T-cell (primary cell): Measurements from ENCODE around the gene ZNF500. TPM values are rescaled to one million over a fixed set of nuclear protein-coding genes. Genes with fewer than 3 reads are reported as not detected.
A peak's percentile ranks its signal among the peaks of the same experiment; 100 is the strongest.

Experiments
- ATAC-seq, 4 experiments: fragments of 200-7000 bp in 3 of 4; fragments of 150-1000 bp in 1 of 4; cut with Tn5 transposase; replicated peaks in 1 of 4; 1 replicate in 3 of 4; 2 replicates in 1 of 4; pipeline ENCODE4 v1.10.0; 2021; ENCODE audit warnings: moderate library complexity in 3 of 4, mild to moderate bottlenecking in 2 of 4, moderate number of reproducible peaks in 1 of 4
- CTCF ChIA-PET, 2 donors: fragments of 300-600 bp; sonication (Branson Sonifier 250); formaldehyde crosslinking; loops; one replicate each; lab custom pipeline; 2022; ENCODE audit warnings: antibody characterized with exemption in 2 of 2; lab: Charles Lee
- POLR2A ChIA-PET, 2 donors: fragments of 300-600 bp; sonication (Branson Sonifier 250); formaldehyde crosslinking; loops; one replicate each; lab custom pipeline; 2022; ENCODE audit warnings: antibody characterized with exemption in 2 of 2; lab: Charles Lee
- DNase-seq, 35 experiments: peaks; one replicate each; pipeline versions ENCODE4 v3.0.0 to v3.0.0-alpha.2; 2013 to 2023
- H3K27ac ChIP-seq: one replicate; pipeline ENCODE4 v1.5.1; 2013; ENCODE audit warnings: low read length
- H3K27me3 ChIP-seq, 2 experiments: replicated peaks in 1 of 2; 1 replicate in 1 of 2; 2 replicates in 1 of 2; pipeline versions ENCODE4 v1.6.1 to v1.7.0; 2013; ENCODE audit warnings: low read length in 1 of 2, mixed read lengths in 1 of 2; ENCODE audit not compliant: control insufficient read depth in 2 of 2, insufficient read depth in 2 of 2; ENCODE audit errors: extremely low read depth in 1 of 2
- H3K36me3 ChIP-seq, 2 donors: 1 replicate in 1 of 2; 2 replicates in 1 of 2; pipeline versions ENCODE4 v1.6.1 to v1.7.0; 2013; ENCODE audit warnings: low read length in 1 of 2; ENCODE audit not compliant: control insufficient read depth in 2 of 2, insufficient read depth in 1 of 2; ENCODE audit errors: extremely low read depth in 1 of 2
- H3K4me1 ChIP-seq, 2 experiments: 1 replicate in 1 of 2; 2 replicates in 1 of 2; pipeline versions ENCODE4 v1.6.1 to v1.7.0; 2013; ENCODE audit warnings: low read length in 2 of 2, mixed read lengths in 1 of 2; ENCODE audit not compliant: insufficient read depth in 2 of 2, control insufficient read depth in 1 of 2; ENCODE audit errors: extremely low read depth in 1 of 2
- H3K4me3 ChIP-seq, 2 donors: 1 replicate in 1 of 2; 2 replicates in 1 of 2; pipeline versions ENCODE4 v1.5.1 to v1.7.0; 2013; ENCODE audit warnings: mild to moderate bottlenecking in 2 of 2, low read length in 1 of 2, moderate library complexity in 1 of 2; ENCODE audit not compliant: control insufficient read depth in 1 of 2; ENCODE audit errors: extremely low read depth in 1 of 2
- H3K9me3 ChIP-seq: 2 replicates; pipeline ENCODE4 v1.7.0; 2013
- H3K27ac Mint-ChIP-seq, 2 donors: one replicate each; pipeline ENCODE4 v1.8.0; 2020 to 2021; ENCODE audit warnings: mild to moderate bottlenecking in 2 of 2, mixed read lengths in 2 of 2
- H3K27me3 Mint-ChIP-seq, 2 donors: one replicate each; pipeline ENCODE4 v1.8.0; 2021 to 2022; ENCODE audit warnings: mixed read lengths in 2 of 2
- H3K36me3 Mint-ChIP-seq: one replicate; pipeline ENCODE4 v1.8.0; 2021; ENCODE audit warnings: mixed read lengths
- H3K4me1 Mint-ChIP-seq, 3 donors: one replicate each; pipeline ENCODE4 v1.8.0; 2020 to 2022; ENCODE audit warnings: mixed read lengths in 3 of 3, mild to moderate bottlenecking in 1 of 3
- H3K4me3 Mint-ChIP-seq, 3 donors: one replicate each; pipeline ENCODE4 v1.8.0; 2020 to 2022; ENCODE audit warnings: mild to moderate bottlenecking in 3 of 3, mixed read lengths in 3 of 3, moderate library complexity in 3 of 3
- H3K9me3 Mint-ChIP-seq, 3 donors: one replicate each; pipeline ENCODE4 v1.8.0; 2020 to 2022; ENCODE audit warnings: mixed read lengths in 3 of 3
- WGBS: methylation state at CpG from one replicate; pipeline ENCODE4 v1.1.5; 2013; ENCODE audit warnings: missing lambda C conversion rate; ENCODE audit not compliant: insufficient coverage; 5-methylcytosine and 5-hydroxymethylcytosine counted together
- total RNA-seq, 35 experiments: library from RNA in 6 of 35; stranded (reverse) in 6 of 35; fragments of 120-200 nt in 1 of 35; gene quantifications; one replicate each; pipeline versions ENCODE4 v1.2.1 to v1.2.4 and lab custom pipeline; 2013 to 2026

Gene ZNF500
- total RNA-seq, 5 donors from 2014 or later (not counting 1 experiment from before 2014, with no cell fraction given): 19.7 to 36.6 (median 32.4) TPM

- CTCF ChIA-PET: no interaction called here
- 81% methylated on average over 6 of the region's 10 CpGs for WGBS
- DNase-seq (no peak), ATAC-seq (no peak)
- no peaks in the 10 kb centered on the region for H3K36me3 Mint-ChIP-seq
- Histone ChIP-seq H3K4me1 (no peaks in the 10 kb centered on the region), H3K9me3 (no peaks in the 10 kb centered on the region), H3K4me3 (no peak overlapping the region), H3K27me3 (peaks cover 0 to 6% of the 10 kb centered on the region in 2 experiments), H3K36me3 (no peaks in the 10 kb centered on the region), H3K27ac (no peak overlapping the region)
- no peaks in the 10 kb centered on the region for H3K4me1 Mint-ChIP-seq
- H3K9me3 Mint-ChIP-seq: no peaks in the 10 kb centered on the region
- H3K4me3 Mint-ChIP-seq: no peak overlapping the region
- POLR2A ChIA-PET: no interaction called here
- H3K27me3 Mint-ChIP-seq: no peaks in the 10 kb centered on the region
- no peak overlapping the region for H3K27ac Mint-ChIP-seq
Observed at GRCh38 chr16:4790261-4790660, 23.3 kb upstream of the ZNF500 start.

GRCh38 chr16:4788910-4789309, 21.9 kb upstream of the ZNF500 start:
- no peak overlapping the region for H3K27ac ChIP-seq
- 100% methylated on average over 1 of the region's 7 CpGs for WGBS
- H3K9me3 ChIP-seq: no peaks in the 10 kb centered on the region
- H3K4me3 ChIP-seq: no peak overlapping the region
- peaks cover 0 to 7% of the 10 kb centered on the region in 2 experiments for H3K27me3 ChIP-seq
- ChIA-PET CTCF (interaction anchor here in 1 of 2 donors (0.6 kb wide), 1 partner anchor 302 kb away, joined by 4 read pairs; no protein-coding TSS in a partner anchor), POLR2A (interaction anchor here in 1 of 2 donors (0.7 kb wide), 1 partner anchor 78 kb away, joined by 3 read pairs; no protein-coding TSS in a partner anchor)
- no peak overlapping the region for H3K4me3 Mint-ChIP-seq
- H3K27me3 Mint-ChIP-seq: peaks cover 0 to 2% of the 10 kb centered on the region in 2 donors
- no peaks in the 10 kb centered on the region for H3K36me3 ChIP-seq
- no peak for DNase-seq
- H3K27ac Mint-ChIP-seq: no peak overlapping the region
- H3K9me3 Mint-ChIP-seq: no peaks in the 10 kb centered on the region
- ATAC-seq: peak in 1 of 4 experiments; percentile 42
- H3K4me1 Mint-ChIP-seq: no peaks in the 10 kb centered on the region
- no peaks in the 10 kb centered on the region for H3K4me1 ChIP-seq
- H3K36me3 Mint-ChIP-seq: no peaks in the 10 kb centered on the region

GRCh38 chr16:4788489-4788889, 21.5 kb upstream of the ZNF500 start:
- ChIA-PET POLR2A (interaction anchor here in 1 of 2 donors (0.7 kb wide), 1 partner anchor 78 kb away, joined by 3 read pairs; no protein-coding TSS in a partner anchor), CTCF (no interaction called here)
- no peaks in the 10 kb centered on the region for H3K36me3 ChIP-seq
- no peak overlapping the region for H3K27ac ChIP-seq
- peaks cover 0 to 9% of the 10 kb centered on the region in 2 experiments for H3K27me3 ChIP-seq
- peaks cover 0 to 2% of the 10 kb centered on the region in 2 donors for H3K27me3 Mint-ChIP-seq
- ATAC-seq: no peak
- no peaks in the 10 kb centered on the region for H3K36me3 Mint-ChIP-seq
- H3K9me3 ChIP-seq: no peaks in the 10 kb centered on the region
- DNase-seq: no peak
- H3K27ac Mint-ChIP-seq: no peak overlapping the region
- H3K4me3 Mint-ChIP-seq: no peak overlapping the region
- H3K9me3 Mint-ChIP-seq: no peaks in the 10 kb centered on the region
- no peaks in the 10 kb centered on the region for H3K4me1 Mint-ChIP-seq
- no peaks in the 10 kb centered on the region for H3K4me1 ChIP-seq
- WGBS: 64% methylated on average over 2 of the region's 9 CpGs
- no peak overlapping the region for H3K4me3 ChIP-seq

- ATAC-seq: no peak
- CTCF ChIA-PET: no interaction called here
- POLR2A ChIA-PET: no interaction called here
Observed at GRCh38 chr16:4787627-4788482, 20.9 kb upstream of the ZNF500 start, which contains the start of gene SEPTIN12. SEPTIN12 (minus strand) TSS chr16:4788345; CDS start chr16:4787645, 700 bp downstream.

GRCh38 chr16:4787068-4787467, 20.1 kb upstream of the ZNF500 start:
- ATAC-seq (no peak), DNase-seq (no peak)
- no peak overlapping the region for H3K4me3 Mint-ChIP-seq
- no peaks in the 10 kb centered on the region for H3K9me3 Mint-ChIP-seq
- H3K36me3 Mint-ChIP-seq: no peaks in the 10 kb centered on the region
- H3K4me1 Mint-ChIP-seq: no peaks in the 10 kb centered on the region
- CTCF ChIA-PET: no interaction called here
- POLR2A ChIA-PET: no interaction called here
- Histone ChIP-seq H3K27me3 (peaks cover 0 to 9% of the 10 kb centered on the region in 2 experiments), H3K4me3 (no peak overlapping the region), H3K27ac (no peak overlapping the region), H3K4me1 (no peaks in the 10 kb centered on the region), H3K36me3 (no peaks in the 10 kb centered on the region), H3K9me3 (no peaks in the 10 kb centered on the region)
- H3K27me3 Mint-ChIP-seq: peaks cover 0 to 2% of the 10 kb centered on the region in 2 donors
- WGBS: 84% methylated on average over 2 of the region's 8 CpGs
- no peak overlapping the region for H3K27ac Mint-ChIP-seq

More at GRCh38 chr16:4787627-4788482, 20.9 kb upstream of the ZNF500 start, which contains the start of gene SEPTIN12:
- H3K36me3 Mint-ChIP-seq: no peaks in the 10 kb centered on the region
- H3K4me3 Mint-ChIP-seq: no peak within 1 kb of the TSS
- H3K27me3 ChIP-seq: peaks cover 0 to 9% of the 10 kb centered on the region in 2 experiments
- no peaks in the 10 kb centered on the region for H3K4me1 Mint-ChIP-seq
- H3K27ac Mint-ChIP-seq: peak within 1 kb of the TSS in 1 of 2 donors; percentile 8
- H3K4me1 ChIP-seq: no peaks in the 10 kb centered on the region
- no peak within 1 kb of the TSS for H3K27ac ChIP-seq
- no peaks in the 10 kb centered on the region for H3K9me3 ChIP-seq
- WGBS: 84% methylated on average over 8 of the region's 14 CpGs
- no peak within 1 kb of the TSS for H3K4me3 ChIP-seq
- peaks cover 0 to 2% of the 10 kb centered on the region in 2 donors for H3K27me3 Mint-ChIP-seq
- no peaks in the 10 kb centered on the region for H3K36me3 ChIP-seq
- DNase-seq: no peak
- no peaks in the 10 kb centered on the region for H3K9me3 Mint-ChIP-seq

GRCh38 chr16:4785758-4786433, 18.9 kb upstream of the ZNF500 start:
- H3K9me3 ChIP-seq: no peaks in the 10 kb centered on the region
- H3K4me1 ChIP-seq: no peaks in the 10 kb centered on the region
- H3K27ac ChIP-seq: no peak overlapping the region
- H3K4me3 ChIP-seq: no peak overlapping the region
- peaks cover 0 to 9% of the 10 kb centered on the region in 2 experiments for H3K27me3 ChIP-seq
- Mint-ChIP-seq H3K4me3 (no peak overlapping the region), H3K4me1 (no peaks in the 10 kb centered on the region), H3K9me3 (no peaks in the 10 kb centered on the region), H3K27me3 (peaks cover 0 to 2% of the 10 kb centered on the region in 2 donors), H3K36me3 (no peaks in the 10 kb centered on the region), H3K27ac (no peak overlapping the region)
- ChIA-PET CTCF (no interaction called here), POLR2A (no interaction called here)
- H3K36me3 ChIP-seq: no peaks in the 10 kb centered on the region
- ATAC-seq (no peak), DNase-seq (no peak)
- 91% methylated on average over 8 of the region's 23 CpGs for WGBS
